Muscle of back (tissue), 11 donors: ENCODE results near the gene MTA1. TPM values are rescaled to one million over a fixed set of nuclear protein-coding genes. Genes with fewer than 3 reads are reported as not detected.

Source experiments
- DNase-seq, 3 donors: peaks; one replicate each; pipeline versions ENCODE4 v3.0.0 to v3.0.0-alpha.2; 2013
- polyA plus RNA-seq, 10 donors: library from polyadenylated mRNA; unstranded; fragments of 120-200 nt; gene quantifications; one replicate each; pipeline ENCODE4 v1.2.1, GENCODE V29; 2013; ENCODE audit not compliant: insufficient read length in 10 of 10

The MTA1 gene
- polyA plus RNA-seq, 10 donors = 53.6 to 88.0 (median 77.0) TPM

DNA sequence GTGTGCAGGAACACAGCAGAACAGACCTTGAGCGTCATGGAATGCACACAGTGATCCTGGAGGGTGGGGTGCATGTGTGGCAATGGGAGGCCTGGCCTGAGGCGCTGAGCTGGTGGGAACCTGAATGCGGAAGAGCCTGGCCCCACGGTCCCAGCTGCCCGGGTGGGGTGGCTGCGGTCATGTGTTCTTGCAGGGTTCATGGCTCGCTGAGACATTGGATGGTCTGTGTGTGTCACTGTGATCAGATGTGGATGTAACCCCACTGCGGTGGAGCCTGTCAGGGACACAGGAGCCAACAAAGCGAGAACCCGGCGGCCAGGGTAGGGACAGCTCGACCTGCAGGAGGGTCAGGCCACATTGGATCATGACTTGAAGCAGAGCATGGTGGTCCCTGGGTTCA is 23.2 kb downstream of the MTA1 start:
- DNase-seq = no peak

DNA sequence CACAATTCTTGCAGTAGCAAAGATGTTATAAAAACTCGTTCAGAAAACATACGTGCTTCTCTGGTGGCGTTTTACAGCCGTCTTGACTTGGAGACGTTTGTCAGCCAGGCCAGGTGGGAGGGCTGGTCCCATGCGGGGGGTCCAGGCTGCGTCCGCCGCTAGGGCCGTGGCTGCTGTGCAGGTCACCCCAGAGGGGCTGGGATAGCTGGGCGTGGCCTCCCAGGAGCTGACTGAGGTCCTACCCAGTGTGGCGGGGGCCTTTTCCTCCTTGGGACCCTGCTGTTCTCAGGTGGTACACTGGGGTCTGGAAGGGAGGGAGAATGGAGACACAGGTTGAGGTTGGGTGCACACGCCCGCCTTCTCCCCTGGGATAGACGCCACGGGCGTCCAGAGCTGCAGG is 25.2 kb downstream of the MTA1 start:
- DNase-seq = no peak

- no peak for DNase-seq
These were observed 25.7 kb downstream of the MTA1 start for GRCh38 chr14:105445290-105445689.

DNA sequence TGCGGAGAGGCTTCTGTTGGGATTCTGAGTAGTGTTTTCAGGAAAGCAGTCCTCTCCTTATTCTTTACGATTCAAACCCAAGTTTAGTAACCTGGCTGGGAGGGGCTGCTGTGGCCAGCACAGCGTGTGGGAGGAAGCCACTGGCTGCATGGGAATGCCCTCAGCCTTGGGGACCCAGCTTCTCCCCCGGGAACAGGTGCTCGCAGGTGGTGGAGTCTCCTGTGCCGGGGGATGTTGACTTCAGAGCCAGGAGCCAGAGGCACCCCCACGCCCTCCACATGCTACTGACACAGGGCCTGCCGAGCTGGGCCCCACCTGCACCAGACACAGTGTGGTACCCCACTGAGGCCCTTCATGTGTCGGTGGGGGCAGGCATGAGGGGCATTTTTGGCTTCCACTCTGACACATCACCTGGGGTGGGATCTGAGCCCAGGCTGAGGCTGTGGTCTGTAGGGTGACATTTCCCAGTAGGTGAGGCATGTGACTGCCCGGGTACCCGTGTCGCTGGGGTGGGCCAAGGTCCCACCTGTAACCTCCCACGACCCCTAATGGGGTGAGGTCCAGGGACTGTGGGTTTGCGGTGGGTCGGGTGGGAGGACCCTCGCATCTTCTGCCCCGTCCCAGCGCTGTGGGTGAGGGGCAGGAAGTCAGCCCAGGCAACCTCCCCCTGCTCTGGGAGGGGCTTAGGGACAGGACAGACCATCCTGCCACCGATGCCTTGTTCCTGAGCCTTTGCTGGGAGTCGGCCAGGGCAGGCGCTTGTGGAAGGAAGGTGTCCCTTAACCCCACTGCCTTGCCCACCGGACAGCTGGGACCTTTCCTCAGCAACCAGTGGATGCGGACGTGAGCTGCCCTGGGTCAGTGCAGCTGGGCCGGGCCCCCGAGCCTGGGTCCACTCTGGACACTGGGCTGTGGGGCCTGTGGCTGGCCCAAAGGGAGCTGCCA is 26.5 kb downstream of the MTA1 start:
- DNase-seq = no peak

GRCh38 chr14:105446971-105447370 is 27.3 kb downstream of the MTA1 start:
- no peak for DNase-seq

GRCh38 chr14:105447651-105448640 is 28.3 kb downstream of the MTA1 start:
- DNase-seq = peak in 2 of 3 donors; percentile 33 to 40

GRCh38 chr14:105448706-105449111 is 29.1 kb downstream of the MTA1 start:
- peak; percentile 37 to 82 (median 71) for DNase-seq

GRCh38 chr14:105449276-105450122 is 29.9 kb downstream of the MTA1 start:
- DNase-seq = no peak

DNA sequence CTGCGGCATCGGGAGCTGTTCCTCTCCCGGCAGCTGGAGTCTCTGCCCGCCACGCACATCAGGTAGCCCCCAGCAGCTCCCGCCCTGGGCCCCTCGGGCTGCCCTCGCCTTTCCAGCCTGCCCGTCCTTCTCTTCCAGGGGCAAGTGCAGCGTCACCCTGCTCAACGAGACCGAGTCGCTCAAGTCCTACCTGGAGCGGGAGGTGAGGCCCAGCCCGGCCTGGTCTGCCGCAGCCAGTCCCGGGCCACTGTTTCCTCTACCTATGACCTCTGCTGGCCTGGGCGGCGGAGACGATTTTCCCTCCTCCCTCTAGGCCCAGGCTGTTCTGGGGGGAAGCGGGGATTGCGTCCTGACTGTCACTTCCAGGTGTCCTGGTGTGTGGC is 30.5 kb downstream of the MTA1 start:
- no peak for DNase-seq

- DNase-seq = no peak
These were observed 31.5 kb downstream of the MTA1 start for GRCh38 chr14:105450864-105451720.

DNA sequence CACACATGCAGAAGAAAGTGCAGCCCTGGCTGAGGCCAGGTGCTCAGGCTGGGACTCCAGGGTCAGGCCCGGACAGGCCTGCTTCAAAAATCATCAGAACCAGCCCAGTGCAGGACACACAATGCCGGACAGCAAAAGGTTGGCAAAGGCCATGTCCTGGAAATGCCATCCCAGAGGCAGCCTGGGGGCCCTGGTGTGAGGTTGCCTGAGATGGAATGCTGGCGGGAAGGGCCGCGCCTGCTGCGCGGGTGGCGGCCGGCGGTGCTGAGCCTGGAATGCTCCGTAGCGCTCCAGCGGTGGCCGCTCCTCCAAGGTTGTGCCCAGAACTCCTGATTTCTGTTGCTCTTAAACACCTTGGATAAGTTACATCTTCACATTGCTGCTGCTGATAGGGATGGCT is 33.3 kb downstream of the MTA1 start:
- DNase-seq = no peak

GRCh38 chr14:105453847-105454246 is 34.2 kb downstream of the MTA1 start:
- no peak for DNase-seq

DNA sequence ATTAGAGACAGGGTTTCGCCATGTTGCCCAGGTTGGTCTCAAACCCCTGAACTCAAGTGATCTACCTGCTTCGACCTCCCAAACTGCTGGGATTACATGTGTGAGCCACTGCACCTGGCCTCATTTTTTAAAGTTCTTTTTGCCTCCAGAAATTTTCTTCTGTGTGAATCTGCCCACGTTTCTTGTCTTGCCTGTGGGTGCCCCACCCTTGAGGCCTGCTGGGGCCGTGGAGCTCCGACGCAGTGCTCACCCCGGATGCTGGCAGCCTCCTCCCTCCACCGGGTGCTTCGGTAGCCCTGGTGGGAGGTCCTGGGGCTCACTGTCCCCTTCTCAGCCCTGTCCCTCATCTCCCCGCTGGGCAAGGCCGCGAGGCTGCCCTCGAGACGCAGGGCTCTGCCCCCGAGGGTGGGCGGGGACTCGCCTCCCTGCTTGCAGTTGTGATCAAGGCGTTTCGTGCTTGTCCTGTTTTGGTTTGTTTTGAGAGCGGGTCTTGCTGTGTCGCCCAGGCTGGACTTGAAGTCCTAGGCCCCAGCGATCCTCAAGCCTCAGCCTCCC is 35.5 kb downstream of the MTA1 start:
- DNase-seq = no peak

DNA sequence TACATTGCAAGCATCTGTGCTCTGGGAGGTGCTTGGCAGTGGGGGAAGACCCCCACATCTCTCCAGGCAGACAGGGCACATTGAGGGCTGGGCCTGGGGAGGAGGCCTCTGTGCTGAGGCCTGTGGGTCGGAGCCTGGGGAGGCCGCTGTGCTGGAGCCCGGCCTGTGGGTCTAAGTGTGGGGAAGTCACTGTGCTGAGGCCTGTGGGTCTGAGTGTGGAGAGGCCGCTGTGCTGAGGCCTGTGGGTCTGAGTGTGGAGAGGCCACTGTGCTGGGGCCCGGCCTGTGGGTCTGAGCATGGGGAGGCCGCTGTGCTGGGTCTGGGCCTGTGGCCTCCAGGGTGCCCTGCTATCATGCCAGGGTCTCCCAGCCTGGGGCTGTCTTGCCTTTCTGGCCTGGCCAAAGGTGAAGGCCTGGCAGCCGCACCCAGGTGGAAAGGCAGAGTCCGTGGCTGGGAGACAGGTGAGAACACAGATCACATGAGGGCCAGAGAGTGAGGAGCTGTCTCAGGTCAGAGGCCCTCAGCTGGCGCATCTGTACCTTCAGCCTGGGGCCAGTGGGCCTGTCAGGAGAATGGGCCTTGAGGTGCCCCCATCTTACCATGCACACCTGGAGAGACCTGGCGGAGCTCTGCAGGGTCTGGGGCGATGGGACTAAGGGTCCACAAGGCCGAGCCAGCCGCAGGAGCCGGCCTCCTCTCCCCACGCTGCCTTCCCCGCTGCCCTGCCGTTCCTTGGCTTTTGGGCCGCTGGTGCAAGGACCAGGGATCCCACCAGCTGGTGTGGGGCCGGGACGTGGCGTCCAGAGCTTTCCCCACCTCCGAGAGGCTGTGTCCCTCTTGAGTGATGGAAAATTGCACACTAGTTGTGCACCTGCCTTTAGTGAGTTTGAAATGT is 36.4 kb downstream of the MTA1 start:
- no peak for DNase-seq

GRCh38 chr14:105456736-105457617 is 37.4 kb downstream of the MTA1 start:
- DNase-seq = no peak

- DNase-seq = no peak
These were observed 38.4 kb downstream of the MTA1 start for GRCh38 chr14:105458010-105458409.

- DNase-seq = no peak
These were observed 38.9 kb downstream of the MTA1 start for GRCh38 chr14:105458571-105458970.

DNA sequence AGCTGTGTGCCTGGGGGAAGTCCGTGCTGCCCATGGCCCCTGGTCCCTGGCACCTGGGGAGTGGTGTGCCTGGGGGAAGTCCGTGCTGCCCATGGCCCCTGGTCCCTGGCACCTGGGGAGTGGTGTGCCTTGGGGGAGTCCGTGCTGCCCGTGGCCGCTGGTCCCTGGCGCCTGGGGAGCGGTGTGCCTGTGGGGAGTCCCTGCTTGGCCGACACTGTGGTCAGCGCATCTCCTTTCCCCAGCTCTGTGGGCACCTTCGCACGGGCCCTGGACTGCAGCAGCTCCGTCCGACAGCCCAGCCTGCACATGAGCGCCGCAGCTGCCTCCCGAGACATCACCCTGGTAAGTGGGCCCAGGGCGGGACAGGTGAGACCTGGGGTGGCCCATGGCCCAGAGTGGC is 40.5 kb downstream of the MTA1 start:
- DNase-seq = no peak
